Adrenal gland (tissue), 12 donors: ENCODE measurements around the gene TSC22D2. TPM values are rescaled to one million over a fixed set of nuclear protein-coding genes. Genes with fewer than 3 reads are reported as not detected.

Experiments used
- DNase-seq, 7 donors: peaks; one replicate each; pipeline ENCODE4 v3.0.0-alpha.2; 2019 to 2020
- H3K27ac ChIP-seq, 5 donors: fragments of 200-600 bp; sonication (generic) in 4 of 5; 1 replicate in 3 of 5; 2 replicates in 2 of 5; pipeline versions ENCODE4 v1.5.1 to v1.8.0; 2016 to 2020; ENCODE audit warnings: mild to moderate bottlenecking in 1 of 5
- H3K27me3 ChIP-seq: fragments of 200-600 bp; 2 replicates; pipeline ENCODE4 v1.8.0; 2021
- H3K36me3 ChIP-seq, 2 donors: fragments of 200-600 bp; replicated peaks in 1 of 2; 1 replicate in 1 of 2; 2 replicates in 1 of 2; pipeline versions ENCODE4 v1.5.1 to v1.8.0; 2018 to 2022
- H3K4me1 ChIP-seq, 2 donors: fragments of 200-600 bp; replicated peaks in 1 of 2; 1 replicate in 1 of 2; 2 replicates in 1 of 2; pipeline versions ENCODE4 v1.5.1 to v1.8.0; 2018 to 2021
- H3K4me3 ChIP-seq, 4 donors: fragments of 200-600 bp; sonication (generic) in 3 of 4; one replicate each; pipeline ENCODE4 v1.5.1; 2016 to 2018
- H3K9me3 ChIP-seq, 3 donors: fragments of 200-600 bp; sonication (generic) in 1 of 3; replicated peaks in 1 of 3; 1 replicate in 2 of 3; 2 replicates in 1 of 3; pipeline versions ENCODE4 v1.5.1 to v1.8.0; 2016 to 2021
- POLR2A ChIP-seq, 2 donors: fragments of 450-650 bp; IDR thresholded peaks; one replicate each; pipeline ENCODE4 v1.6.1; 2017; ENCODE audit warnings: antibody characterized with exemption in 2 of 2, mild to moderate bottlenecking in 2 of 2, moderate library complexity in 1 of 2
- WGBS, 4 donors: extraction: QIAGEN DNeasy Blood & Tissue Kit in 2 of 4; methylation state at CpG; one replicate each; pipeline versions ENCODE4 v1.1.5 to v1.1.7; 2013 to 2017; 5-methylcytosine and 5-hydroxymethylcytosine counted together
- intact Hi-C, 2 donors: fragments of 100-400 bp; cut with DNase I; formaldehyde crosslinking; loops; one replicate each; pipeline versions ENCODE4 v1.14.1 to v1.15.0; 2022 to 2023
- polyA plus RNA-seq, 3 donors: library from polyadenylated mRNA; stranded (reverse); fragments of 200-250 nt in 2 of 3; fragments of 350-450 nt in 1 of 3; fragmentation: Illumina TruSeq in 1 of 3; extraction: RNeasy Lipid Tissue Mini Kit (QIAGEN cat#74804) in 1 of 3; gene quantifications; one replicate each; pipeline ENCODE4 v1.2.3, GENCODE V29; 2013 to 2014
- total RNA-seq, 9 donors: library from RNA; depleted of rRNA in 4 of 9; stranded (reverse); fragments of >200 nt in 4 of 9; fragments of 120-200 nt in 1 of 9; fragmentation: NEBNext Ultra II Directional in 1 of 9; extraction: Animal tissue kit (Norgen Biotek cat#: 25700) in 1 of 9; gene quantifications; one replicate each; pipeline versions ENCODE4 v1.1.0 to v1.2.4, GENCODE V29; 2013 to 2023
- TF ChIP-seq, protein P1 (sequence below), 6 experiments: fragments of 450-650 bp in 4 of 6; fragments of 200-600 bp in 2 of 6; sonication (generic) in 1 of 6; IDR thresholded peaks; 1 replicate in 5 of 6; 2 replicates in 1 of 6; pipeline versions ENCODE4 v1.5.1 to v1.8.0; 2016 to 2021; ENCODE audit warnings: antibody characterized with exemption in 6 of 6, mild to moderate bottlenecking in 2 of 6, moderate library complexity in 1 of 6
- donor health status: healthy with polysubstance abuse.
- donor health status: Bipolar disorder and iron deficiency.
- donor health status: DM: yes; HTN: yes; CAD: no.
- donor health status: DM: no; HTN: no; CAD: no.
- donor health status: DM: no; HTN: no; CAD: no.
- donor health status: DM: yes; HTN: yes; CAD: no.

Gene TSC22D2
- total and polyA plus RNA-seq, 12 donors = 8.3 to 22.6 (median 17.6) TPM

GRCh38 chr3:150370122-150370602 lies 37.9 kb upstream of the TSC22D2 start:
- Histone ChIP-seq H3K4me3 (peak overlapping the region in 1 of 4 donors; percentile 13), H3K4me1 (peaks cover 0 to 20% of the 10 kb centered on the region in 2 donors), H3K36me3 (no peaks in the 10 kb centered on the region), H3K9me3 (no peaks in the 10 kb centered on the region), H3K27ac (peak overlapping the region in 3 of 5 donors; percentile 71 to 90 (median 87)), H3K27me3 (no peaks in the 10 kb centered on the region)
- TF ChIP-seq, protein P1, sequence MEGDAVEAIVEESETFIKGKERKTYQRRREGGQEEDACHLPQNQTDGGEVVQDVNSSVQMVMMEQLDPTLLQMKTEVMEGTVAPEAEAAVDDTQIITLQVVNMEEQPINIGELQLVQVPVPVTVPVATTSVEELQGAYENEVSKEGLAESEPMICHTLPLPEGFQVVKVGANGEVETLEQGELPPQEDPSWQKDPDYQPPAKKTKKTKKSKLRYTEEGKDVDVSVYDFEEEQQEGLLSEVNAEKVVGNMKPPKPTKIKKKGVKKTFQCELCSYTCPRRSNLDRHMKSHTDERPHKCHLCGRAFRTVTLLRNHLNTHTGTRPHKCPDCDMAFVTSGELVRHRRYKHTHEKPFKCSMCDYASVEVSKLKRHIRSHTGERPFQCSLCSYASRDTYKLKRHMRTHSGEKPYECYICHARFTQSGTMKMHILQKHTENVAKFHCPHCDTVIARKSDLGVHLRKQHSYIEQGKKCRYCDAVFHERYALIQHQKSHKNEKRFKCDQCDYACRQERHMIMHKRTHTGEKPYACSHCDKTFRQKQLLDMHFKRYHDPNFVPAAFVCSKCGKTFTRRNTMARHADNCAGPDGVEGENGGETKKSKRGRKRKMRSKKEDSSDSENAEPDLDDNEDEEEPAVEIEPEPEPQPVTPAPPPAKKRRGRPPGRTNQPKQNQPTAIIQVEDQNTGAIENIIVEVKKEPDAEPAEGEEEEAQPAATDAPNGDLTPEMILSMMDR (IDR thresholded peaks at IDR 0.05) = peak in 3 of 6 experiments; percentile 13 to 30 (median 21)
- peak in 1 of 2 donors; percentile 63 for TF ChIP-seq POLR2A (IDR thresholded peaks at IDR 0.05)
- DNase-seq = peak; percentile 37 to 84 (median 79)
- WGBS, 4 donors = 28 to 44% (median 34%) methylated on average over 4 of the region's 4 CpGs
- intact Hi-C loops = no loop called here

- Histone ChIP-seq H3K27me3 (no peaks in the 10 kb centered on the region), H3K27ac (peak overlapping the region; percentile 71 to 90 (median 85)), H3K9me3 (no peaks in the 10 kb centered on the region), H3K36me3 (no peaks in the 10 kb centered on the region), H3K4me3 (no peak overlapping the region), H3K4me1 (peaks cover 2 to 20% of the 10 kb centered on the region in 2 donors)
- no peak for DNase-seq
- WGBS, 4 donors = 67 to 85% (median 79%) methylated on average over 1 of the region's 1 CpG
- no peak for TF ChIP-seq POLR2A (IDR thresholded peaks at IDR 0.05)
- TF ChIP-seq, protein P1 (IDR thresholded peaks at IDR 0.05) = no peak
- intact Hi-C loops = no loop called here
Measured at GRCh38 chr3:150370999-150371398, 37.1 kb upstream of the TSC22D2 start.

DNA sequence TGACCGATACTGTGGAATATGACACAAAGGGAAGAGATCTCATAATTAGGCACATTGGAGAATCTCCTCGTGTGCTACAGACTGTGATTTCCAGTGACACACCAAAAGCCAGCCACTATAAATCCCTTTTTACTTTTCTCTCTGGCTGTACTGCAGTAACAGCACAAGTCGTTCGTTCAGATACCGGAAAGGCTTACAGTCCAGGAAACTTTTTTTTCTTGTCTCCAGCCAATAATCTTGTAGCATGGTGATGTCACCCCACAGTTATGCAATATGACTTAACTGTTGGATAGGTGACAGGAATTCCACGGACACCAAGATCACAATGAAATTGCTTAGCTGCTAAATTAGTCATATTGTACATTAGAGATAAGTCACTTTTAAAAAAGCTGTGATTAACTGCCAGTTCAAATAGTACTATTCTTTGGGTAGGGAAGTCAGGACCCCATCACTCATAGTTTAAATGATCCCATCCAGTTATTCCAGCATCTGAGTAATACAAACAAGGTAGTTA lies 36.3 kb upstream of the TSC22D2 start:
- WGBS, 4 donors = 7 to 17% (median 16%) methylated on average over 6 of the region's 6 CpGs
- no peaks in the 10 kb centered on the region for H3K9me3 ChIP-seq
- peaks cover 6 to 20% of the 10 kb centered on the region in 2 donors for H3K4me1 ChIP-seq
- intact Hi-C loops = no loop called here
- no peaks in the 10 kb centered on the region for H3K36me3 ChIP-seq
- TF ChIP-seq POLR2A (IDR thresholded peaks at IDR 0.05) = peak; percentile 52 to 93
- TF ChIP-seq, protein P1 (IDR thresholded peaks at IDR 0.05) = no peak
- peak overlapping the region in 1 of 4 donors; percentile 19 for H3K4me3 ChIP-seq
- peak overlapping the region; percentile 71 to 90 (median 85) for H3K27ac ChIP-seq
- DNase-seq = peak; percentile 62 to 86 (median 77)
- no peaks in the 10 kb centered on the region for H3K27me3 ChIP-seq

GRCh38 chr3:150372320-150372719 lies 35.8 kb upstream of the TSC22D2 start:
- peak overlapping the region in 4 of 5 donors; percentile 71 to 90 (median 86) for H3K27ac ChIP-seq
- no peak overlapping the region for H3K4me3 ChIP-seq
- no peak for DNase-seq
- no peak for TF ChIP-seq POLR2A (IDR thresholded peaks at IDR 0.05)
- TF ChIP-seq, protein P1 (IDR thresholded peaks at IDR 0.05) = no peak
- no peaks in the 10 kb centered on the region for H3K27me3 ChIP-seq
- intact Hi-C loops = no loop called here
- no peaks in the 10 kb centered on the region for H3K36me3 ChIP-seq
- H3K9me3 ChIP-seq = no peaks in the 10 kb centered on the region
- WGBS, 4 donors = 66 to 70% (median 66%) methylated on average over 2 of the region's 2 CpGs
- peaks cover 6 to 20% of the 10 kb centered on the region in 2 donors for H3K4me1 ChIP-seq
